Fibroblast of lung (primary cell): ENCODE measurements around the gene ABCC9. TPM values are rescaled to one million over a fixed set of nuclear protein-coding genes. Genes with fewer than 3 reads are reported as not detected.
A peak's percentile ranks its signal among the peaks of the same experiment; 100 is the strongest.
"Not testable (repeated sequence)": the region's sequence is repeated elsewhere in the genome, so short reads cannot be mapped to it uniquely, and the experiment has no call there.

Experiments used
- DNase-seq, 2 donors: peaks; one replicate each; pipeline versions ENCODE4 v3.0.0 to v3.0.0-alpha.2; 2010; ENCODE audit warnings: low read depth in 2 of 2
- H2AFZ ChIP-seq: 2 replicates; pipeline ENCODE4 v1.5.1; 2012; ENCODE audit warnings: low read length, control low read depth, inconsistent platforms
- H3K27ac ChIP-seq: 2 replicates; pipeline ENCODE4 v1.5.1; 2011; ENCODE audit warnings: low read length, control low read depth; ENCODE audit not compliant: insufficient read depth
- H3K27me3 ChIP-seq: 2 replicates; pipeline ENCODE4 v1.5.1; 2011; ENCODE audit warnings: mild to moderate bottlenecking, low read length; ENCODE audit not compliant: control insufficient read depth, insufficient read depth
- H3K36me3 ChIP-seq: 2 replicates; pipeline ENCODE4 v1.5.1; 2011; ENCODE audit warnings: low read length; ENCODE audit not compliant: control insufficient read depth, insufficient read depth
- H3K4me1 ChIP-seq: 2 replicates; pipeline ENCODE4 v1.5.1; 2011; ENCODE audit warnings: low read length; ENCODE audit not compliant: control insufficient read depth, insufficient read depth; ENCODE audit errors: extremely low read depth
- H3K4me2 ChIP-seq: 2 replicates; pipeline ENCODE4 v1.5.1; 2011; ENCODE audit warnings: low read length, control low read depth; ENCODE audit not compliant: insufficient read depth; ENCODE audit errors: extremely low read depth
- H3K4me3 ChIP-seq, 4 experiments: fragments of 200-600 bp in 1 of 4; sonication (generic) in 1 of 4; replicated peaks in 1 of 4; 2 replicates each; pipeline ENCODE4 v1.5.1; 2011 to 2016; ENCODE audit warnings: low read length in 4 of 4, low read depth in 3 of 4, mild to moderate bottlenecking in 3 of 4, control low read depth in 2 of 4, inconsistent platforms in 1 of 4, mixed read lengths in 1 of 4; ENCODE audit not compliant: insufficient read depth in 1 of 4; ENCODE audit errors: control extremely low read depth in 1 of 4
- H3K79me2 ChIP-seq: 2 replicates; pipeline ENCODE4 v1.5.1; 2012; ENCODE audit warnings: mild to moderate bottlenecking, low read length, inconsistent platforms; ENCODE audit not compliant: control insufficient read depth, insufficient read depth
- H3K9ac ChIP-seq: 2 replicates; pipeline ENCODE4 v1.5.1; 2011; ENCODE audit warnings: mild to moderate bottlenecking, low read length, control low read depth; ENCODE audit not compliant: insufficient read depth
- H3K9me3 ChIP-seq: 2 replicates; pipeline ENCODE4 v1.5.1; 2012; ENCODE audit warnings: low read depth, low read length; ENCODE audit not compliant: control insufficient read depth, insufficient read depth
- H4K20me1 ChIP-seq: 2 replicates; pipeline ENCODE4 v1.5.1; 2011; ENCODE audit warnings: low read length; ENCODE audit not compliant: control insufficient read depth, insufficient read depth; ENCODE audit errors: extremely low read depth
- EZH2 ChIP-seq: IDR thresholded peaks from 2 replicates; pipeline ENCODE4 v1.5.1; 2012; ENCODE audit warnings: low read length, control low read depth, mild to moderate bottlenecking; ENCODE audit errors: missing control alignments
- polyA plus RNA-seq, 2 donors: library from polyadenylated mRNA; depleted of rRNA in 1 of 2; stranded (reverse) in 1 of 2; unstranded in 1 of 2; fragments of >200 nt; gene quantifications; 2 replicates each; pipeline ENCODE4 v1.2.1, GENCODE V29; 2011 to 2012; ENCODE audit warnings: missing spikeins in 1 of 2
- total RNA-seq: library from RNA; depleted of rRNA; stranded (reverse); fragments of >200 nt; gene quantifications from 2 replicates; pipeline ENCODE4 v1.2.1, GENCODE V29; 2014
- TF ChIP-seq, protein P1 (sequence below), 2 donors: IDR thresholded peaks in 1 of 2; conservative IDR thresholded peaks in 1 of 2; 1 replicate in 1 of 2; 2 replicates in 1 of 2; pipeline ENCODE4 v1.5.1; 2011 to 2012; ENCODE audit warnings: low read length in 2 of 2, control low read depth in 1 of 2, inconsistent platforms in 1 of 2, low read depth in 1 of 2, mild to moderate bottlenecking in 1 of 2

Gene ABCC9
- total and polyA plus RNA-seq, 2 donors (not counting 1 experiment from before 2014, with no cell fraction given), result 9.9 to 31.1 TPM

GRCh38 chr12:21938879-21939278 is 2.3 kb downstream of the ABCC9 start:
- TF ChIP-seq EZH2, result no peak
- TF ChIP-seq, protein P1, sequence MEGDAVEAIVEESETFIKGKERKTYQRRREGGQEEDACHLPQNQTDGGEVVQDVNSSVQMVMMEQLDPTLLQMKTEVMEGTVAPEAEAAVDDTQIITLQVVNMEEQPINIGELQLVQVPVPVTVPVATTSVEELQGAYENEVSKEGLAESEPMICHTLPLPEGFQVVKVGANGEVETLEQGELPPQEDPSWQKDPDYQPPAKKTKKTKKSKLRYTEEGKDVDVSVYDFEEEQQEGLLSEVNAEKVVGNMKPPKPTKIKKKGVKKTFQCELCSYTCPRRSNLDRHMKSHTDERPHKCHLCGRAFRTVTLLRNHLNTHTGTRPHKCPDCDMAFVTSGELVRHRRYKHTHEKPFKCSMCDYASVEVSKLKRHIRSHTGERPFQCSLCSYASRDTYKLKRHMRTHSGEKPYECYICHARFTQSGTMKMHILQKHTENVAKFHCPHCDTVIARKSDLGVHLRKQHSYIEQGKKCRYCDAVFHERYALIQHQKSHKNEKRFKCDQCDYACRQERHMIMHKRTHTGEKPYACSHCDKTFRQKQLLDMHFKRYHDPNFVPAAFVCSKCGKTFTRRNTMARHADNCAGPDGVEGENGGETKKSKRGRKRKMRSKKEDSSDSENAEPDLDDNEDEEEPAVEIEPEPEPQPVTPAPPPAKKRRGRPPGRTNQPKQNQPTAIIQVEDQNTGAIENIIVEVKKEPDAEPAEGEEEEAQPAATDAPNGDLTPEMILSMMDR (conservative IDR thresholded peaks at IDR 0.05 in 1 of 2, IDR thresholded peaks at IDR 0.05 in 1 of 2; ENCODE audit: low read depth in 1 of 2, low read length in 2 of 2), result no peak
- H3K27me3 ChIP-seq, result no peaks in the 10 kb centered on the region
- no peaks in the 10 kb centered on the region for H3K9me3 ChIP-seq
- no peaks in the 10 kb centered on the region for H4K20me1 ChIP-seq
- no peak overlapping the region for H3K9ac ChIP-seq
- no peaks in the 10 kb centered on the region for H3K79me2 ChIP-seq
- peak overlapping the region; percentile 58 for H3K27ac ChIP-seq
- peaks cover 7% of the 10 kb centered on the region for H3K4me1 ChIP-seq
- no peak overlapping the region for H3K4me3 ChIP-seq
- peak overlapping the region; percentile 26 for H2AFZ ChIP-seq
- peak overlapping the region; percentile 98 for H3K4me2 ChIP-seq
- H3K36me3 ChIP-seq, result no peaks in the 10 kb centered on the region
- peak in 1 of 2 donors; percentile 3 for DNase-seq

- TF ChIP-seq, protein P1 (conservative IDR thresholded peaks at IDR 0.05 in 1 of 2, IDR thresholded peaks at IDR 0.05 in 1 of 2; ENCODE audit: low read depth in 1 of 2, low read length in 2 of 2), result no peak
- TF ChIP-seq EZH2, result no peak
- no peak overlapping the region for H3K27ac ChIP-seq
Measured at GRCh38 chr12:21934173-21934572, 7.1 kb downstream of the ABCC9 start.

DNA sequence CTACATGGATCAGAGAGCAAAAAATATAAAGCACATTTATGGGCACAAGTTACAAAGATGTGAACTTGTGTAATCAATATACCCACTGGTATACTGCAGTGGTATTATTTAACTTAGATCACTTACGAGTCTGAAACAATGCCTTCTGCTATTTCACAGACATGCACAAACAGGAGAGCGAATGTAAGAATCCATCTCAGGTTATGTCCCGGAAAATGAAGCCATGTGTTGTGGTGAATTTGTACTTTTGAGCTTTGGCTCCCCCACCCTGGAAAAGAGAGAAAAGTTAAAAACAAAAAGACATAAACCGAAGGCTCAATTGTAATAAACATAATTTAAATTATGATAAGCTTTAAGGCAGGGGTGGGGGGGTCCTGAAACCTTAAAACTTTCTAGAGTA is 7.6 kb downstream of the ABCC9 start:
- Histone ChIP-seq H3K27ac (no peak overlapping the region), H3K4me2 (no peak overlapping the region), H3K4me3 (no peak overlapping the region), H3K27me3 (no peaks in the 10 kb centered on the region), H3K4me1 (no peaks in the 10 kb centered on the region), H2AFZ (no peak overlapping the region), H3K36me3 (no peaks in the 10 kb centered on the region), H3K9ac (no peak overlapping the region), H4K20me1 (no peaks in the 10 kb centered on the region), H3K79me2 (no peaks in the 10 kb centered on the region), H3K9me3 (no peaks in the 10 kb centered on the region)
- no peak for DNase-seq
- no peak for TF ChIP-seq EZH2
- TF ChIP-seq, protein P1 (conservative IDR thresholded peaks at IDR 0.05 in 1 of 2, IDR thresholded peaks at IDR 0.05 in 1 of 2; ENCODE audit: low read depth in 1 of 2, low read length in 2 of 2), result no peak

More at GRCh38 chr12:21934173-21934572, 7.1 kb downstream of the ABCC9 start:
- DNase-seq, result peak; percentile 22 to 23
- Histone ChIP-seq H3K27me3 (no peaks in the 10 kb centered on the region), H3K4me1 (peaks cover 5% of the 10 kb centered on the region), H3K4me3 (no peak overlapping the region), H3K9ac (no peak overlapping the region), H2AFZ (no peak overlapping the region), H3K9me3 (no peaks in the 10 kb centered on the region), H3K4me2 (no peak overlapping the region), H3K36me3 (no peaks in the 10 kb centered on the region), H3K79me2 (no peaks in the 10 kb centered on the region), H4K20me1 (no peaks in the 10 kb centered on the region)

- H3K27me3 ChIP-seq, H3K9me3 ChIP-seq, H2AFZ ChIP-seq, H3K27ac ChIP-seq, H3K79me2 ChIP-seq, H3K4me1 ChIP-seq, H3K4me3 ChIP-seq, H3K4me2 ChIP-seq, H3K9ac ChIP-seq, H3K36me3 ChIP-seq, DNase-seq, H4K20me1 ChIP-seq: not testable (repeated sequence)
Measured at GRCh38 chr12:21929972-21930371, 11.3 kb downstream of the ABCC9 start.
